ENCODE measurements around the gene CHTF18. TPM values are rescaled to one million over a fixed set of nuclear protein-coding genes. Genes with fewer than 3 reads are reported as not detected.
"Not testable (repeated sequence)": the region's sequence is repeated elsewhere in the genome, so short reads cannot be mapped to it uniquely, and the experiment has no call there.

Gene CHTF18
- total and polyA plus RNA-seq, 2 donors from 2014 or later = 4.2 to 16.0 TPM

DNA sequence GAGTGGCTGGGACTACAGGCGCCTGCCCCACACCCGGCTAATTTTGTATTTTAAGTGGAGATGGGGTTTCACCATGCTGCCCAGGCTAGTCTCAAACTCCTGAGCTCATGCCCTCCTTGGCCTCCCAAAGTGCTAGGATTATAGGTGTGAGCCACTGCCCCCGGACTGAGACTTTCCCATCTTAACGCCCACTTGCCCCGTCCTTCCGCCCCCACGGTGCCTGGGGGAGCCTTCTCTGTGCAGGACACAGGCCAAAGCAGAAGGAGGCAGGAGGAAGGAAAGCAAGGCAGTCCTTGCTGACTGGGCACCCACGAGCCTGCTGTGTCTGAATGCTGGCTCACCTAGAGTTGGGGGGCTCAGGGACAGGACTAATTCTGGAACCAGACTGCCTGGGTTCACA lies 29.7 kb downstream of the CHTF18 start:
- Histone ChIP-seq H3K4me1 (ENCODE audit: control insufficient read depth in 2 of 3, insufficient read depth in 2 of 3, low read depth in 1 of 3, low read length in 3 of 3) (no peaks in the 10 kb centered on the region), H3K4me3 (ENCODE audit: low read length in 3 of 3) (no peak overlapping the region), H3K36me3 (ENCODE audit: control insufficient read depth in 2 of 3, insufficient read depth in 3 of 3, low read length in 3 of 3) (no peaks in the 10 kb centered on the region), H3K27me3 (ENCODE audit: control insufficient read depth, insufficient read depth, low read length) (peaks cover 7% of the 10 kb centered on the region), H3K9ac (ENCODE audit: low read length in 3 of 3) (no peak overlapping the region), H3K27ac (ENCODE audit: low read depth in 2 of 2, low read length in 2 of 2) (no peak overlapping the region), H3K9me3 (ENCODE audit: control insufficient read depth in 2 of 3, insufficient read depth in 1 of 3, low read length in 3 of 3) (peaks cover 0 to 2% (median 0%) of the 10 kb centered on the region in 3 donors)
- no peak for DNase-seq
- intact Hi-C loops (cut with DNase I) = no loop called here
- FAIRE-seq = no peak
- no peak for TF ChIP-seq CTCF (IDR thresholded peaks at IDR 0.05; ENCODE audit: borderline replicate concordance, extremely low read depth, insufficient read depth)

GRCh38 chr16:818592-818991 lies 30.2 kb downstream of the CHTF18 start:
- Histone ChIP-seq H3K36me3 (ENCODE audit: control insufficient read depth in 2 of 3, insufficient read depth in 3 of 3, low read length in 3 of 3) (no peaks in the 10 kb centered on the region), H3K27me3 (ENCODE audit: control insufficient read depth, insufficient read depth, low read length) (peaks cover 7% of the 10 kb centered on the region), H3K9me3 (ENCODE audit: control insufficient read depth in 2 of 3, insufficient read depth in 1 of 3, low read length in 3 of 3) (peaks cover 0 to 2% (median 0%) of the 10 kb centered on the region in 3 donors), H3K4me3 (ENCODE audit: low read length in 3 of 3) (no peak overlapping the region), H3K9ac (ENCODE audit: low read length in 3 of 3) (no peak overlapping the region), H3K27ac (ENCODE audit: low read depth in 2 of 2, low read length in 2 of 2) (no peak overlapping the region), H3K4me1 (ENCODE audit: control insufficient read depth in 2 of 3, insufficient read depth in 2 of 3, low read depth in 1 of 3, low read length in 3 of 3) (no peaks in the 10 kb centered on the region)
- intact Hi-C loops (cut with DNase I) = no loop called here
- no peak for FAIRE-seq
- no peak for DNase-seq
- TF ChIP-seq CTCF (IDR thresholded peaks at IDR 0.05; ENCODE audit: borderline replicate concordance, extremely low read depth, insufficient read depth) = no peak

- Histone ChIP-seq H3K4me3 (ENCODE audit: low read length in 3 of 3) (no peak overlapping the region), H3K27ac (ENCODE audit: low read depth in 2 of 2, low read length in 2 of 2) (no peak overlapping the region), H3K4me1 (ENCODE audit: control insufficient read depth in 2 of 3, insufficient read depth in 2 of 3, low read depth in 1 of 3, low read length in 3 of 3) (no peaks in the 10 kb centered on the region), H3K9ac (ENCODE audit: low read length in 3 of 3) (no peak overlapping the region), H3K27me3 (ENCODE audit: control insufficient read depth, insufficient read depth, low read length) (peaks cover 7% of the 10 kb centered on the region), H3K36me3 (ENCODE audit: control insufficient read depth in 2 of 3, insufficient read depth in 3 of 3, low read length in 3 of 3) (no peaks in the 10 kb centered on the region), H3K9me3 (ENCODE audit: control insufficient read depth in 2 of 3, insufficient read depth in 1 of 3, low read length in 3 of 3) (peaks cover 0 to 2% (median 0%) of the 10 kb centered on the region in 3 donors)
- TF ChIP-seq CTCF (IDR thresholded peaks at IDR 0.05; ENCODE audit: borderline replicate concordance, extremely low read depth, insufficient read depth) = no peak
- intact Hi-C loops (cut with DNase I) = no loop called here
- FAIRE-seq (no peak), DNase-seq (no peak)
These were observed 31.1 kb downstream of the CHTF18 start for GRCh38 chr16:819336-820043.

- DNase-seq; intact Hi-C loops (cut with DNase I); H3K9ac ChIP-seq (ENCODE audit: low read length in 3 of 3); H3K27ac ChIP-seq (ENCODE audit: low read depth in 2 of 2, low read length in 2 of 2); H3K27me3 ChIP-seq (ENCODE audit: control insufficient read depth, insufficient read depth, low read length); FAIRE-seq; H3K36me3 ChIP-seq (ENCODE audit: control insufficient read depth in 2 of 3, insufficient read depth in 3 of 3, low read length in 3 of 3); H3K9me3 ChIP-seq (ENCODE audit: control insufficient read depth in 2 of 3, insufficient read depth in 1 of 3, low read length in 3 of 3); H3K4me1 ChIP-seq (ENCODE audit: control insufficient read depth in 2 of 3, insufficient read depth in 2 of 3, low read depth in 1 of 3, low read length in 3 of 3); H3K4me3 ChIP-seq (ENCODE audit: low read length in 3 of 3): not testable (repeated sequence)
These were observed 31.6 kb downstream of the CHTF18 start for GRCh38 chr16:820044-820408.

Data from kidney (tissue), 14 donors.